GM21723 (cell line): ENCODE results near the gene ACRBP.

Experiments used
- ATAC-seq: cut with Tn5 transposase; IDR thresholded peaks from one replicate; pipeline ENCODE4 v1.9.1; 2021; ENCODE audit warnings: mild to moderate bottlenecking, moderate library complexity; ENCODE audit not compliant: unreplicated experiment

ACRBP gene

DNA sequence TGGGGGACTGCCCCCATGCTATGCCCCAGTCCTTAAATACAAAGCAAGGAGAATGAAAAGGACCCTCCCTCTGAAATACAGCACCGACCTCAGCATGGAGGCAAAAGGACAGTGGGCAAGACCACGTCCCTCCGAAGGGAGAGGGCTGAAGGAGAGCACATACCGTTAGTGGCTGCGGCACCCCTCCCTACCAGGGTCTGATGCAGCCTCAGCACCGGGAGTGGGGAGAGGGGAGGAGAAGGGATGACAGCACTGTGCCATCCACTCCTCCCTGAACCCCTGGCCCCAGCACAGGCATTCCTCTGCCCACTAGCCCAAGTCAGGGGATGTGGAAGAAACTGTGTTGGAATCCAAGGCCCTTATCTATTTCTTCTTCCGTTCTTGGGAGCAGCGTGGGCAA lies 3.6 kb upstream of the ACRBP start:
- ATAC-seq, result no peak

DNA sequence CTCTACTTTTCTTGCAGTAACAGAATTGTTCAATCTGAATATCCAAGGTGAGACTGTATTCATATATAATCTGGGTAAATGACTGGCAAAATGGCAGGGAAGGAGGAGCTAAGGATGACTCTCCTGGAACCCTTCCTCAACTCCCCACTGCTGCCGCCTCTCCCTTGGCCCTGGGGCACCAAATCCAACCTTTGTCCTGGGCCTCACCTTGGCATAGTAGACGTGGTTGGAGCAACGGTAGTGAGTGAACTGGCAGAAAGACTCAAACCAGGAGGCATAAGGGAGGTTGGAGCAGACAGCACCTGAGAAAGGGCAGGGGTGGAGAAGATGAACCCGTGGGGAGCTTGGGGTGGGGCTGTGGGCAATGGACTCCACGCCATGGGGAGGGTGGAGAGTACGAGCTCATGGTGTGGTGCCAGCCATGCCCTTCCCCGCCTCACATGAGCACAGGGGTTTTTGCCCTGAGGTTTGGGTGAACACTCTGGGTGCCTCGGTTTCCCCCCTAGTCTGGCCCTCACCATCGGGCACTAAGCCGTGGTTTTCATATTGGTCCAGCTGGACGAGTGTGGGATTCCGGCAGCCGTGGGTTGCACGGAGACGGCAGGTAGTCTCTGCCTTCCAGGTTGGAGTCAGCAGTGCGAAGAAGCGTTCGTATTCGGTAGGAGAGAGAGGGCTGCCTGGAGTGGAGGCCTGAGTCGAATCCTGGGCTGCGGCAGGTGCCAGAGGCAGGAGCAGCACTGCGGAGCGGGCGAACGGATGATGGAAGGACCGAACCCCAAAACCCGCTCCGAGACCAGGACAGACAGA lies 753 bp downstream of the ACRBP start:
- ATAC-seq, result no peak

DNA sequence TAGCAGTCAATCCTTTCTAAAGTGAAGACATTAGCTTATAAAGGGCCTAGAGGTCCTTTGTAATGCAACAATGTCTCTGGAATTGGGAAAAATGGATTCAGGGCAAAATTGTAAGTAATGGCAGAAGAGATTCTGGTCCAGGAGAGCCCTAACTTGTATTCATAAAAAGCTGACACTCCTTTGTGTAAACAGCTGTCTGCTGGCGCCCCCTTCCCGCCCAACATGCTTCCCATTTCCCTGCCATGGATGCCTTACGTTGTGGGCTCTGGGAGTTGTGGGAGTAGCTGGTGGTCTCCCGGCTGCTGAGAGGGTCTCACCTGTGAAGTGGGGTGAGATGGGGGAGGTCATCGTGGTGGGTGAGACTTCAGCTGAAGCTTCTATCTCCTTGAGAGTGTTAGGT lies 2.3 kb downstream of the ACRBP start:
- no peak for ATAC-seq

DNA sequence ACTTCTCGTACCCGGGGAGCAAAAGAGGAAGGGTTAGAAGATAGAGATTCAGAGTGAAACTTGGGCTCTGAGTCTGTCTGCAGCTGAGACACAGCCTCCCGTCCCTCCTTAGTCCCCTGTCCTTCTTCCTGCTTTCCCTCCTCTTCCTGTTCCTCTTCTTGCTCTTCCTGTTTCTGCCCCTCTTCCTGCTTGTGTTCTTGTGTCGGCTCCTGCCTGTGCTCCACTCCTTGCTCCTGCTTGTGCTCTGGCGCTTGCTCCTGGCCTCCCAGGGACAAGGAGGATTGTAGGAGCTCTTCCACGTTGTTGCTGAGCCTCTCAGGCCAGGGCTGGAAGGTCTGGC lies 3.0 kb downstream of the ACRBP start:
- ATAC-seq, result no peak

DNA sequence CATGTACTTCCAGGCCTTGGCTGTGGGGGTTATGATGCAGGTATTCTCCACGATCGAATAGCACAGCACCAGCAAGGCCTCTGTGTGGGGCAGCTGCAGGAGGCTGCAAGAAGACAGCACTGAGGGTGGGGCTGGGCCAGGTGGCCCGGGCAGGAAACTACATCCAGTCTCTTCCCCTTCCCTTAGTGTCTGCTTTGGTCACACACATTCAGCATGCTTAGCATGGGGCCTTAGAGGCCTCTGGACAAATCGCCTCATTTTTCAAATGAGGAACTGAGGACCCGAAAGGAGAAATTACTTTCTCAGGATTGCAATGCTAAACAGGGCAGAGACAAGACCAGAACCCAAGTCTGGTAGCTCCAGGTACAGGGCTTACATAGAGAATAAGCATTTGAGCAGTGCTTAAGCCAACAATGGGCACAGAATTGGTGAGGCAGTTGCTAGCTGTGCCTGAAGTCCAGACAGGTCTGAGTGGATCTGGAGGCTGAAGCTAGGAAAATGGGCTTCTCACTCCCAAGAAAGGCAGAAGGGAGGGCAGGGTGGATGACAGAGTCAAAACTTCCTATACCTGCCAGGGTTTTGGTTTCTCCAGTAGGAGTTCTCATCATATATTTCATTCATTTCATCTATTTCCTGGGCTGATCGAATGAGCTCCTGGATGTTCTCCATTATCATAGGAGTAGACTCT lies 3.5 kb downstream of the ACRBP start:
- no peak for ATAC-seq

DNA sequence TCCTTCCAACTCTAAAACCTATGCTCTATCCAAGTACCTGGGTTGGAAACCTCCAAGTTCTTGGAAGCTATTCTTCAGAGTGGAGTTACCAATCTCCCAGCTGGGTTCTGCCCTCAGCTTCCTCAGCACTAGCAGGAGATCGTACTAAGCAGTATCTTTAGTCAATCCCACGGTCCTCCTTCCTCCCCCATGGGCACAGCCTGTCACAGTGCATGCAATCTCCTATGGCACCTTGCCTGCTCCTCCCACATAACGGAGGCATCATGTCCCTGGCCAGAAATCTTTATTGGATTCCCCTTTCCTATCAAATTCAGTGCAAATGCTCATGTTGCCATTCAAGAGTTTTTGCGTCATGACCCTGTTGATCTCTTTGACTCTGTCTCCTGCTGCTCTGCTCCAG lies 6.1 kb downstream of the ACRBP start:
- ATAC-seq, result no peak

DNA sequence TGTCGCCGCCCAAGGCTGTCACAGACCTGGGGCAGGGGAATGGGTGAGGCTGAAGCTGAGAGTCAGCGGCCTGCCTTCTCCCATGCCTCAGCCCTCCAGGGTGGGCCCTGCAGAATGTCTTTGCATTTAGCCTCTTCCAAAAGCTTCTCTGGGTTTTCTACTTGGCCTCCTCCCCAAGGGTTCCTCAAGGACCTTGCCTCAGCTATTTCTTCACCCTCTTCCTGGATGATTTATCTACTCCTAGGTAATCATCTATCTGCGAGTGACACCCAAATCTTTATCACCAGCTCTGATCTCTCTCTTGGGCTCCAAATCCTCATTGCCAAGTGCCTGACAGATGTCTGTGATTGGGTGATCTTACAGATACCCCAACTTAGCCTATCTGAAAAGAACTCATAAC lies 6.7 kb downstream of the ACRBP start:
- no peak for ATAC-seq

DNA sequence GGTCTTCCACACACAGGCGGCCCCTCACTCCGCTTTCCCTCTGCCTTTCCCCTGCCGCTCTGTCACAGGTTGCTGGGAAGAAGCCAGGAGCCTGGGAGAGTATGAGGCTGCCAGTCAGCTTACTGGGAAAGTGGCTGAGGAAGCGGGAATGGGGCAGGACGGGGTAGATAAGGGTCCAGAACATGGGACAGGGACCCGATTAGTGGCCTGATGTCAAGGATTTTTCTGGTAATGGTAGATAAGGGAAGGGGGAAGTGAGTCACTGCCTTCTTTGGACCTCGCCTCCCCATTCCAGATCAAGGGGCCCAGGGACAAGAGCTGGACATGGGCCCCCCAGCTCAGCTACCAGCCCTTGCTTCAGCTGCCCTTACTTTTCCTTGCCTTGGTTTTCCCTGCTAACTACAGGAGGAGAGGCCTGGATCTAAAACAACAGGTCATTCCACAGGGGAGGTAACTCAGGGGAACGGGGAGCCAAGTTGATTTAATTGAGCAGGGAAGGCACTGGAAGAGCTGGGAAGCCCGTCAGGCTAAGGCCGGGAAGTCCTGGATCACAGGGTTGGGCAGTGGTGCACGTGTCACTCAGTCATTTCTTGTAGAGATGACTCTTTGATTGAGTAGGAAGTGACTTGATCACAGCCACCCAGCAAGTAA lies 8.0 kb downstream of the ACRBP start:
- no peak for ATAC-seq

DNA sequence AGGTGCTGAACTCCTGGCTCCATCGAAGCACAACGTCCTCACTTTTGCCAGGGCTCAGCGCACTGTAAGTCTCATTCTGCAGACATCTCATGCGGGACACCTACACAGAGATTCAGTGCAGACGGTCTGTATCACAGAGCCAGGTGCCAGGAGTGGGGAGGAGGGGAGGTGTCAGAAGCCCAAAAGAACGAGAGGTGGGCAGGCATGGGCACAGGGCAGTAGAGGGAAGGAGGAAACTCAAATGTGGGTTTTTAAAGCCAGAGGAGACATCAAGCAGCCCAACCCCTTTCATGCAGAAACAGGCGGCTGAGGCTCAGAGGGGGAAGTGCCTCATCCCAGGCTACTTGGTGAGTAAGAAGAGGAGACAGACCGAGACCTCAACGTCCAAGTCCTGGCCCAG lies 8.9 kb downstream of the ACRBP start:
- no peak for ATAC-seq

DNA sequence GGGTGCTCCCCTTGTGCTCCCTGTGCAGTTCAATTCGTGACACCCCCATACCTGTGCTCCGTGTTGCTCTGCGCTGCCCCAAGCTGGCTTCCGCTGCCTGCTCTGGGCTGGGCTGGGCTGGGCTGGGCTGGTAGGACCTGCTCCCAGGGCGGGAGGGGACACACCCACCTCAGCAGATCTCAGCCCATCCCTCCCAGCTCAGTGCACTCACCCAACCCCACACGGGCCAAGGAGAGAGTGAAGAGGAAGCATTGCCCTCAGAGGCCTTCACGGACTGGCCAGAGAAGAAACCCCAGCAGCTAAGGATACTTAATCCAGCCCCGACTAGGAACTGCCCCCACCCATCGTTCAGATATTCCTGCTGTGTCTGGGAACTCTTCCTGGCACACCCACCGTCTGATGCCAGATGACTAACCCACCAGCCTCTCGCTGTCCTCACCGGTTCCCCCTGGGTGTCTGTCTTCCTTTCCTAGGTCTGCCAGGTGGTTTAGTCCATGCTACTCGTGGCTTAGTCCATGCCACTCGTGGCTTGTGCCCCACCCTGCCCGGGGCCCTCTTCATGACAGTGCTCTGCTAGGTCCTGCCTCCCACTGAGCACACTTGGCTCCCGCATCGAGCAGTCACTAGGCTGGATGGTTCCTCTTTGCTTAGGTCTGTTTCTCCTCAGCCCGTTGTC lies 11.2 kb downstream of the ACRBP start, which contains the start of gene LPAR5:
Gene LPAR5, minus strand, starts transcription at position 104 of the 676 bp plus-strand sequence. CDS start 14,711 bp downstream, outside the sequence.
- no peak for ATAC-seq

DNA sequence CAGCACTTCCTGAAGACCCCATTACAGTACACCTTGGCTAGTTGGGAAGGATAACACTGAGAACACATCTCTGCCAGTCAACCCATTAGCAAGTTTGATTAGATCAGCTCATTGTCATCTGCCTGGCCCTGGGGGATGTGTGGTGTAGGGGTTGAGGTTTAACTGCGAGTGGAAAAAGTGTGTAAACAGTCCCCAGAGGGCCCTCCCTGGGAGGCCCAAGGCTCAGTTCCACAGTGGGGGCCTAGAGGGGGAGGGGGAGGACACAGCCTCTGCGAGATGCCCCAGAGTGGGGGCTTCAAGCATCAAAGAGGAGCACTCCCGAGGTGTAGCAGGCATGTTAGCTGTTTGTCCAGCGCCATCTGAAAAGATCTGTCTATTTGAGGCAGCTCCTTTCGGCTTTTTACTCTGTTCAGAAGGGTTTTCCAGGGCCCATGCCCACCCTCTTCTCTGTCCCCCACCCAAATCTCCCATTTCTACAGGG lies 11.8 kb downstream of the ACRBP start:
- ATAC-seq, result peak; percentile 37

DNA sequence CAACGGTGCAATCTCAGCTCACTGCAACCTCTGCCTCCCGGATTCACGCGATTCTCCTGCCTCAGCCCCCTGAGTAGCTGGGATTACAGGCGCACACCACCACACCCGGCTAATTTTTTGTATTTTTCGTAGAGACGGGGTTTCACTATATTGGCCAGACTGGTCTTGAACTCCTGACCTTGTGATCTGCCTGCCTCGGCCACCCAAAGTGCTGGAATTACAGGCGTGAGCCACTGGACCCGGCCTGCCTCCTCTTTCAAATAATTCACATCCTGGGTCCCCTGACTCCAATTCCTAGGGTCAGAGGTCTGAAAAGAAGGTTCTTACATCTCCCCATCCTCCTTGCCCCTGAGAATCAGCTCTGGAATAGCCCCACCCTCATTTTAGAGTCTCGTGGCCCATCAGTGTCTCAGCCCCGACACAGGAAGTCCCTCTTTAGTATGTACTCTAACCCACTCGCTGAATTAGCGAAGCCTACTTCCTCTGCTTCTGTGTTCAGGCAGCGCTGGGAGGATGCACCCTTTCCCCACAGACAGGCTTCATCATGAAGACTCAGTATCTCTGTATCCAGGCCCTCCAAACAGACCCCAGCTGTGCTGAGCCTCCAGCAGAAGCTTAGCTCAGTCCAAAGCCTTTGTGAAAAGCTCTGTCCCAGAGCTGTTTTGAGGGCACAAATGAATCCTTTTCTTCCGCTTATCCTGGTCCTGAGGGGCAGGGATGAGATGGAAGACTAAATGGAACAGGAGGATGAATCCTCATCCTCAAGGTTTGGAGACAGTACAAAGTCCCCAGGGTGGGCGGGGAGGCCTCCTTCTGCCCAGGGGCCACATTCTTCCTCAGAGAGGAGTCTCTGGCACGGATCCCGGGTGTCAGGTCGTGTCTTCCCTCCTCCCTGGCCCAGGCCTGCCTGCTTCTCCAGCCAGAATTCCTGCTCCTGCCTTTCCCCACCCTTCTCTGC lies 14.9 kb downstream of the ACRBP start:
- ATAC-seq, result peak; percentile 69

DNA sequence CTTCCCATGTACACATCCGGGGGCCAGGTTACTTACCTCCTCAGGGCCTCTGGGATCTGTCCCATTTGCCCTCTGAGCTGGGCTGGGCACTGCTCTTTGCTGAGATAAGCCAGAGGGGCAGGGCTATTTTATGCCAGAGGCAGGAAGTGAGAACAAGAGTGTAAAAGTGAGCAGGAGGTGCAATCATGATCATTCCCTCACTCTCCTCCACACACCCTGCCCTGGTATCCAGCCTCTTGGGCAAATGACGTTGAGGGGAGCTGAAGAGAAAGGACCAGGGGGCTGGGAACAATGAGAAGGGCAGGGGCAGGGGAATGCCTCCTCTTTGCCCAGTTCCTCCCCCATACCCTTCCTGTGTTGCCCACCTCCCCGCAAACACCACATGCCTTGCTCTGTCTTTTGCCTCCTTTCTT lies 15.7 kb downstream of the ACRBP start:
- no peak for ATAC-seq

DNA sequence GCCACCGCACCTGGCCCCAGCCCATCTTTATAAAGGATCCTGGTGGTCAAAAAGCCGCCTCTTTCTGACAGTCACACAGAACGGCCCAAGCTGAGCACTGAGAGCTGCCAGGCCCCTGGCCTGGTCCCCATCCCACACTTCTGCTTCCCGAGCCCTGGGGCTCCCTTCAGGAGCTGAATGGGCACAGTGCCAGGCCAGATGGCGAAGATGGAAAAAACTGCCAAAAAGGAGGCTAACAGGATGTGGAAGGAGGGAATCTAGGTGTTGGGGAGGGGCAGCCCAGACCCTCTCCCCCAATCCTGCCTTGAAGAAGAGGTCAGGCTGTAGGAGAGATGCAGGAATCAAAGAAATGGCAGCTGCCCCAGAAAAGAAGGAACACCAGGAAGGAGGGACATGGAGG lies 16.5 kb downstream of the ACRBP start:
- ATAC-seq, result no peak

DNA sequence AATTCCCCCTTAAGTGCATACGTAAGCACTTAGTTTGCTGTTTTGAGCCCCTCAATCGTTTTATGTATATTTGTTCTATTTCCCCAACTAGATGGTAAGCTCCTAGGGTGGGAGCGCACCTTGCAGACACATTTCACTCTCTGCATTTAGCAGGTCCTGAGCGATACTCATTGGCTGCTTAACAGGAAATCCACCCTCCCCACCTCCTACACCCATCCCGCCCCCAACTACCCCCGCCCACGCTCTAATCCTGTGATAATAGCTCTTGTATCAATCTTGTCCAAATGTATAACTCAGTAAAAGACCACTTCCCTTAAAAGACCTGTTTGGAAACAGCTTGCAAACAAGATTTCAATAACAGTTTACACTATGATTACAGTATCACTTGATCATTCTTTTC lies 19.6 kb downstream of the ACRBP start:
- ATAC-seq, result no peak

DNA sequence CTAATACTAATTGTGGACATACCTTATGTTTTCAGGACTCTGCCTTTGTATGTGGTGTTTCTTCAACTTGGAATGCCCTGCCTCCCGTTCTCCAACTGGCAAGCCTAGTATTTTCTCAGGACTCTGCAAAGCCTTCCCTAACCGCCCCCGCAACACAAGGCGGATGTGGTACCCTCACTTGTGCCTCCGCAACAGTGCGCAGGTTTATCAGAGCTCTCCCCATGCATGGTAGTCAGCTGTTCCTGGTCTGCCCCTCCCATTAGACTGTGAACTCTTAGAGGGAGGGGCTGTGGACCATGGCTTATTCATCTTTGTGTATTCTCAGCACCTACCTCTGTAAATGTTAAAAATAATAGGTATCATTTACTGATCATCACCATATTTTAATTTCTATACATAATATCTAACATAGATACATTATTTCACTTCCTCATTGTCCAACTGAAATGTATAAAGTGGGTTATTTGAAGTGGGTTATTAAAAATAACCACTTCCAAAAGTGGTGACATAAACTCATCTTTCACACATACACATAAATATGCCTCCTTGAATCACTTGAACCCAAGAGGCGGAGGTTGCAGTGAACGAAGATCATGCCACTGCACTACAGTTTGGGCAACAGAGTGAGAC lies 20.5 kb downstream of the ACRBP start:
- no peak for ATAC-seq

DNA sequence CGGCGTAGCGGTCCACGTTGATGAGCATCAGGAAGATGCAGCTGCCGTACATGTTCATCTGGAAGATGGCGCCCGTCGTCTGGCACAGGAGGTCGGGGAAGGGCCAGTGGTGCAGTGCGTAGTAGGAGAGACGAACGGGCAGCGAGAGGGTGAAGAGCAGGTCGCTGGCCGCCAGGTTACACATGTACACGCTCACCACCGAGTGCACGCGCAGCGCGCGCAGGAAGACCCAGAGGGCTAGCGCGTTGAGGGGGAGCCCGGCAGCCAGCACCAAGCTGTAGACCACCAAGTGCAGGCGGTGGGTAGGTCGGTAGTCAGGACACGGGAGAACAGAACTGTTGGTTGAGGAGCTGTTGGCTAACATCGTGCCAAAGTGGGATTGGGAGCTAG lies 26.4 kb downstream of the ACRBP start:
- no peak for ATAC-seq

DNA sequence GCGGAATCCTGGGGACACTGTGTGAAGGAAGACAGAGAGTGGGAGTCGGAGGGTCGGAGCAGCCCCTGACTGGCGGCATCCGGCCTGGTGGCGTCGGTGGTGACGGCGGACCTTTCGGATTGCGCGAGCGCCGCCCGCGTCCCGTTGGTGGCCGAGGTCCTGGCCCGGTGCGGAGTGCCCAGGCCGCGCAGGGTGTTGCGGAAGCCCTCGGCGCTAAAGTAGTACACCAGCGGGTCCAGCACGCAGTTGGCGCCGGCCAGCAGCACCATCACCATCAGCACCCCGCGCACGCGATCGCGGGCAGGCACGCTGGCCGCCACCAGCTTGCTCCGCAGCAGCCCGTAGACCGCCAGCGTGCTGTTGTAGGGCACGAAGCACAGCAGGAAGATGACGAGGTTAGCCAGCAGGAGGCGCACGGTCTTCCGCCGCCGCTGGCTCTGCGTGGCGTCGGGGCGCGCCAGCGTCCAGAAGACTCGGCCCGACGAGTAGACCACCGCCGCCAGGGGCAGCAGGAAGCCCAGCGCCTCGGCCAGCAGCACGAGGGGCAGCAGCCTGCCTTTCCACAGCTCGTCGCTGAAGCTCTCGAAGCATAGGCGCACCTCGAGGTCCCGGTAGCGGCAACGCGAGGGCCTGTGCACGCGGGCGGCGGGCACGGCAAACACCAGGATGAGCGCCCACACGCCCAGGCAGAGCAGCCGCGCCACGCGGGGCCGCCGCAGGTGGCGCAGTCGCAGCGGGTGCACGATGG lies 26.9 kb downstream of the ACRBP start:
- ATAC-seq, result no peak
